Measurements from ENCODE around the gene NLRP8. TPM values are rescaled to one million over a fixed set of nuclear protein-coding genes. Genes with fewer than 3 reads are reported as not detected.
A peak's percentile ranks its signal among the peaks of the same experiment; 100 is the strongest.

Gene NLRP8
- total RNA-seq, 1 donor: not detected

DNA sequence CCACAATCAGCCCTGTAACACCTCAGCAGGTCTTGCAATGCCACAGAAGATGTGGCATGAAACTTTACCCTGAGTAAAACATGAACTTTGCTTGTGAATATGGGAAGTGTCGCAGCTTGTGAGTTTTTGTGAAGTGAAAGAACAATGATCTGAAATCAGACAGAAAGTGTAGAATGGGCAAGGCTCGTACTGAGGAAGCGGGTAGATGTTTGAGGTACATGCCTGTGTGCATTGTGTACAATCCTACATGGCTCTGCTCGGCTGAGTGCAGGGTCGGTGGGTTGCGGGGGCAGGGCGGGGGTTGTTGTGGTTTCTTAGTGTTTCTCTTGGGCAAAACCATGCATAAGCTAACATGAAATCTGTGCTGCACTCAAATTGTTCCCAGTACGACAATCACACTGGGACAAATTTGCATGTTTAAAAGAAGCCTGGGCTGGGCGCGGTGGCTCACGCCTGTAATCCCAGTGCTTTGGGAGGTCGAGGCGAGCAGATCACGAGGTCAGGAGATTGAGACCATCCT lies 16.6 kb upstream of the NLRP8 start:
- Histone ChIP-seq H4K20me1 (ENCODE audit: insufficient read depth, low read length) (no peaks in the 10 kb centered on the region), H3K36me3 (ENCODE audit: insufficient read depth, low read length) (no peaks in the 10 kb centered on the region), H3K9me3 (ENCODE audit: low read depth, low read length) (peaks cover 2% of the 10 kb centered on the region), H3K79me2 (ENCODE audit: insufficient read depth, low read length) (no peaks in the 10 kb centered on the region), H3K4me3 (ENCODE audit: insufficient read depth, low read length) (no peak overlapping the region), H3K27me3 (ENCODE audit: insufficient read depth, low read length) (no peaks in the 10 kb centered on the region), H3K4me2 (ENCODE audit: insufficient read depth, low read length) (no peak overlapping the region), H3K27ac (ENCODE audit: low read depth, low read length) (no peak overlapping the region), H3K4me1 (ENCODE audit: insufficient read depth, low read length) (no peaks in the 10 kb centered on the region), H2AFZ (ENCODE audit: low read length) (no peak overlapping the region)
- DNase-seq (ENCODE audit: insufficient read length, low spot score, missing footprints): no peak
- TF ChIP-seq, protein P1, sequence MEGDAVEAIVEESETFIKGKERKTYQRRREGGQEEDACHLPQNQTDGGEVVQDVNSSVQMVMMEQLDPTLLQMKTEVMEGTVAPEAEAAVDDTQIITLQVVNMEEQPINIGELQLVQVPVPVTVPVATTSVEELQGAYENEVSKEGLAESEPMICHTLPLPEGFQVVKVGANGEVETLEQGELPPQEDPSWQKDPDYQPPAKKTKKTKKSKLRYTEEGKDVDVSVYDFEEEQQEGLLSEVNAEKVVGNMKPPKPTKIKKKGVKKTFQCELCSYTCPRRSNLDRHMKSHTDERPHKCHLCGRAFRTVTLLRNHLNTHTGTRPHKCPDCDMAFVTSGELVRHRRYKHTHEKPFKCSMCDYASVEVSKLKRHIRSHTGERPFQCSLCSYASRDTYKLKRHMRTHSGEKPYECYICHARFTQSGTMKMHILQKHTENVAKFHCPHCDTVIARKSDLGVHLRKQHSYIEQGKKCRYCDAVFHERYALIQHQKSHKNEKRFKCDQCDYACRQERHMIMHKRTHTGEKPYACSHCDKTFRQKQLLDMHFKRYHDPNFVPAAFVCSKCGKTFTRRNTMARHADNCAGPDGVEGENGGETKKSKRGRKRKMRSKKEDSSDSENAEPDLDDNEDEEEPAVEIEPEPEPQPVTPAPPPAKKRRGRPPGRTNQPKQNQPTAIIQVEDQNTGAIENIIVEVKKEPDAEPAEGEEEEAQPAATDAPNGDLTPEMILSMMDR (IDR thresholded peaks at IDR 0.05; ENCODE audit: extremely low read depth, low read depth, low read length): no peak

DNA sequence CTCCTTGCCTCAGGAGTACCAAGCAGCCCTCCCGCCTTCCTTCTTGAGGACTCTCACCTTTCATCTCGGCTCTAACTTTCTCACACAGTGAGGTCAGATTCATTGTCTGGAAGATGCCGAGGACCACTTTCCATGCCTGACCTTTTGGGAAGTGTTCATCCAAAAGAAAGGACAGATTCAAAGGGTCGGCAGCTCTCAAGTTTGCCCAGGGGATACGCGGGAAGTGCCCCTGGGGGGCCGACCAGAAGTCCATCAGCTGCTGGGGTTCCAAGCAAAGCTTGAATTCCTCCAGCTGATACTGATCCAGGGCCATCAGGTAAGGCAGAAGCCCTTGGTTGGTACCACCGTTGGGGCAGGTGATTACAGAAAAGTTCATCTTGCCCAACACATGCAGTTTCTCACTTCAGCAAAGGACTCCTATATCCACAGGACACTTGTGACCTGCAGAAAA lies 15.7 kb upstream of the NLRP8 start, which contains the start of gene NLRP13:
Gene NLRP13 (minus strand): TSS at position 401 of the 451 bp plus-strand sequence. CDS start 25 bp downstream, at position 376.
- DNase-seq (ENCODE audit: insufficient read length, low spot score, missing footprints): peak; percentile 15
- H4K20me1 ChIP-seq (ENCODE audit: insufficient read depth, low read length): no peaks in the 10 kb centered on the region
- no peaks in the 10 kb centered on the region for H3K27me3 ChIP-seq (ENCODE audit: insufficient read depth, low read length)
- TF ChIP-seq, protein P1 (IDR thresholded peaks at IDR 0.05; ENCODE audit: extremely low read depth, low read depth, low read length): no peak
- H3K4me1 ChIP-seq (ENCODE audit: insufficient read depth, low read length): no peaks in the 10 kb centered on the region
- no peak within 1 kb of the TSS for H3K4me2 ChIP-seq (ENCODE audit: insufficient read depth, low read length)
- H3K79me2 ChIP-seq (ENCODE audit: insufficient read depth, low read length): no peaks in the 10 kb centered on the region
- no peak within 1 kb of the TSS for H3K4me3 ChIP-seq (ENCODE audit: insufficient read depth, low read length)
- no peaks in the 10 kb centered on the region for H3K36me3 ChIP-seq (ENCODE audit: insufficient read depth, low read length)
- peaks cover 2% of the 10 kb centered on the region for H3K9me3 ChIP-seq (ENCODE audit: low read depth, low read length)
- no peak within 1 kb of the TSS for H3K27ac ChIP-seq (ENCODE audit: low read depth, low read length)
- no peak within 1 kb of the TSS for H2AFZ ChIP-seq (ENCODE audit: low read length)

DNA sequence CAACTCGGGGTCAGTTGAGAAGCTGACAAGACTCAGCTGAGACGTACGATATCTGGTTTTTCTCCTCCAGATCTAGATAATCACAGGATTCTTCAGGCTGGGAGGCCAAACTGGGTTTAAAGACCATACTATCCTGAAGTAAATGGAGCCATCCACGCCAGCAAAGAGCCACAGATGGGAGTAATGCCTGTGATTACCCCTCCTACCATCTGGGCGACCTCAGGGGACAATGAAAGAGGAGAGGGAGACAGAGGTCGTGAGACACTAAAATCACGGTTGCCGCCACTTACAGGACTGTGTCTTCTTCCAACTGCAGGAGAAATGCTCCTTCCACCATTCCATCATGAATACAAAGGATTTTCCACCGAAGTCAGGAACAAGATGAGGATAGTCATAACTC lies 12.4 kb upstream of the NLRP8 start:
- TF ChIP-seq, protein P1 (IDR thresholded peaks at IDR 0.05; ENCODE audit: extremely low read depth, low read depth, low read length): no peak
- no peaks in the 10 kb centered on the region for H3K4me1 ChIP-seq (ENCODE audit: insufficient read depth, low read length)
- H3K4me2 ChIP-seq (ENCODE audit: insufficient read depth, low read length): no peak overlapping the region
- peaks cover 2% of the 10 kb centered on the region for H3K9me3 ChIP-seq (ENCODE audit: low read depth, low read length)
- H3K36me3 ChIP-seq (ENCODE audit: insufficient read depth, low read length): no peaks in the 10 kb centered on the region
- no peak for DNase-seq (ENCODE audit: insufficient read length, low spot score, missing footprints)
- no peaks in the 10 kb centered on the region for H3K79me2 ChIP-seq (ENCODE audit: insufficient read depth, low read length)
- no peak overlapping the region for H3K27ac ChIP-seq (ENCODE audit: low read depth, low read length)
- no peaks in the 10 kb centered on the region for H4K20me1 ChIP-seq (ENCODE audit: insufficient read depth, low read length)
- H2AFZ ChIP-seq (ENCODE audit: low read length): no peak overlapping the region
- no peak overlapping the region for H3K4me3 ChIP-seq (ENCODE audit: insufficient read depth, low read length)
- no peaks in the 10 kb centered on the region for H3K27me3 ChIP-seq (ENCODE audit: insufficient read depth, low read length)

DNA sequence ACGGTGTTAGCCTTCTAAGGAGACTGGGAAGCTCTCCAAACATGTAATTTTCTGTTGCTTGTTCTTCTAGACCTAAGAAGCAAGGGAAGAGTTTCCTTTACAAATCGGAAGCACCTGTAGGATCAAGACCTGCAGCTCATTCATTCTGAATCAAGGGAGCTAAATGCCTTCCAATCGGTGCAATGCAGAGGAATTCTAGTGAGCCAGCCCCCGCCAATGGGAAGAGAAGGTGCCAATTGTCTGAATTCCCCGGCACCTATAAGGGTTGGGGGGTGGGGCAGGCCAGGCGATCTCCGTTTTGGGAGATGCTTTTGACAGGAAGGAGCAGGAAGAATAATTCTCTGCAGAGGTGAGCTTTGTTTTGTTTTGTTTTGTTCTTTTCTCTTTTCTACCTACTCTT lies 8.4 kb upstream of the NLRP8 start:
- no peak overlapping the region for H3K4me2 ChIP-seq (ENCODE audit: insufficient read depth, low read length)

More for the DNA sequence above, 8.4 kb upstream of the NLRP8 start:
- no peak overlapping the region for H3K27ac ChIP-seq (ENCODE audit: low read depth, low read length)
- no peaks in the 10 kb centered on the region for H3K27me3 ChIP-seq (ENCODE audit: insufficient read depth, low read length)
- no peak for DNase-seq (ENCODE audit: insufficient read length, low spot score, missing footprints)
- no peaks in the 10 kb centered on the region for H3K36me3 ChIP-seq (ENCODE audit: insufficient read depth, low read length)
- H4K20me1 ChIP-seq (ENCODE audit: insufficient read depth, low read length): no peaks in the 10 kb centered on the region
- no peak overlapping the region for H3K4me3 ChIP-seq (ENCODE audit: insufficient read depth, low read length)
- no peaks in the 10 kb centered on the region for H3K4me1 ChIP-seq (ENCODE audit: insufficient read depth, low read length)
- TF ChIP-seq, protein P1 (IDR thresholded peaks at IDR 0.05; ENCODE audit: extremely low read depth, low read depth, low read length): no peak
- no peak overlapping the region for H2AFZ ChIP-seq (ENCODE audit: low read length)
- no peaks in the 10 kb centered on the region for H3K79me2 ChIP-seq (ENCODE audit: insufficient read depth, low read length)
- no peaks in the 10 kb centered on the region for H3K9me3 ChIP-seq (ENCODE audit: low read depth, low read length)
